ENCODE data around the gene CLPTM1. TPM values are rescaled to one million over a fixed set of nuclear protein-coding genes. Genes with fewer than 3 reads are reported as not detected.
A peak's percentile ranks its signal among the peaks of the same experiment; 100 is the strongest.

The CLPTM1 gene
- total RNA-seq, 1 experiment from 2014 or later, result 82.0 TPM

GRCh38 chr19:44924243-44924725, 30.9 kb upstream of the CLPTM1 start:
- WGBS (ENCODE audit: extremely low coverage, insufficient read length, low lambda C conversion rate), result no CpG with 5 or more reads among the region's 8 CpGs
- Histone ChIP-seq H3K4me1 (ENCODE audit: insufficient read depth, low read length) (no peaks in the 10 kb centered on the region; the same call in 1 of the 2 replicates), H3K4me2 (ENCODE audit: insufficient read depth, insufficient read length, low read length) (no peak overlapping the region), H3K18ac (ENCODE audit: insufficient read length, low read depth, low read length) (no peak overlapping the region), H2AK5ac (ENCODE audit: insufficient read length, low read length) (no peak overlapping the region), H3K27me3 (ENCODE audit: insufficient read depth, low read length) (no peaks in the 10 kb centered on the region), H4K5ac (ENCODE audit: insufficient read length, low read depth, low read length) (no peak overlapping the region), H3T11ph (ENCODE audit: low read length) (no peak overlapping the region), H3K9me3 (ENCODE audit: control insufficient read depth, low read depth, low read length) (no peaks in the 10 kb centered on the region), H3K23ac (ENCODE audit: insufficient read length, low read depth, low read length) (no peak overlapping the region), H4K20me1 (ENCODE audit: control insufficient read depth, insufficient read depth, insufficient read length) (no peaks in the 10 kb centered on the region), H2AFZ (ENCODE audit: low read length) (no peak overlapping the region), H3K23me2 (ENCODE audit: insufficient read length, low read depth, low read length, poor library complexity, severe bottlenecking) (no peaks in the 10 kb centered on the region), H3K27ac (ENCODE audit: insufficient read length, low read depth, low read length) (no peak overlapping the region), H3K9ac (ENCODE audit: extremely low read depth, insufficient read length, low read length) (no peak overlapping the region), H3K79me1 (ENCODE audit: insufficient read depth, low read depth, low read length, poor library complexity, severe bottlenecking) (no peaks in the 10 kb centered on the region), H2BK5ac (ENCODE audit: insufficient read length, low read length) (no peak overlapping the region), H2BK15ac (ENCODE audit: low read depth, low read length) (0 out of 2 replicates have a peak overlapping the region, but pooled peaks have one; percentile 37), H4K8ac (replicated peaks; ENCODE audit: insufficient read length, low read depth, low read length) (no peak overlapping the region), H4K91ac (ENCODE audit: insufficient read length, low read depth, low read length) (no peak overlapping the region), H3K56ac (ENCODE audit: insufficient read length, low read depth, low read length) (no peak overlapping the region), H2BK12ac (ENCODE audit: insufficient read length, low read depth, low read length) (no peak overlapping the region), H3K4ac (ENCODE audit: low read depth, low read length) (no peak overlapping the region), H2BK120ac (ENCODE audit: low read depth, low read length, poor library complexity, severe bottlenecking) (no peak overlapping the region), H3K14ac (ENCODE audit: insufficient read depth, low read length) (no peak overlapping the region), H2BK20ac (ENCODE audit: low read depth, low read length, poor library complexity, severe bottlenecking) (no peak overlapping the region), H3K79me2 (ENCODE audit: insufficient read depth, low read length) (no peaks in the 10 kb centered on the region)
- H3K36me3 Mint-ChIP-seq (ENCODE audit: insufficient read depth in 1 of 3, low read depth in 3 of 3), result peaks cover 2 to 4% (median 4%) of the 10 kb centered on the region in 3 experiments; a peak in 4 of 7 replicates
- no peak overlapping the region for H3K4me3 Mint-ChIP-seq
- H3K4me1 Mint-ChIP-seq, result peaks cover 14 to 19% of the 10 kb centered on the region in 2 experiments
- peaks cover 25% of the 10 kb centered on the region for H3K27me3 Mint-ChIP-seq (ENCODE audit: low read depth)
- no peak for TF ChIP-seq CTCF (conservative IDR thresholded peaks at IDR 0.05)
- H3K9me3 Mint-ChIP-seq, result peaks cover 0 to 5% of the 10 kb centered on the region in 2 experiments; a peak in 2 of 5 replicates
- H3K27ac Mint-ChIP-seq, result no peak overlapping the region
- DNase-seq, result no peak
